ENCODE results near the gene DIP2C. TPM values are rescaled to one million over a fixed set of nuclear protein-coding genes. Genes with fewer than 3 reads are reported as not detected.
"Not testable (repeated sequence)": the region's sequence is repeated elsewhere in the genome, so short reads cannot be mapped to it uniquely, and the experiment has no call there.

DIP2C gene
- total RNA-seq, 3 donors from 2014 or later: 17.1 to 48.2 (median 20.3) TPM

DNA sequence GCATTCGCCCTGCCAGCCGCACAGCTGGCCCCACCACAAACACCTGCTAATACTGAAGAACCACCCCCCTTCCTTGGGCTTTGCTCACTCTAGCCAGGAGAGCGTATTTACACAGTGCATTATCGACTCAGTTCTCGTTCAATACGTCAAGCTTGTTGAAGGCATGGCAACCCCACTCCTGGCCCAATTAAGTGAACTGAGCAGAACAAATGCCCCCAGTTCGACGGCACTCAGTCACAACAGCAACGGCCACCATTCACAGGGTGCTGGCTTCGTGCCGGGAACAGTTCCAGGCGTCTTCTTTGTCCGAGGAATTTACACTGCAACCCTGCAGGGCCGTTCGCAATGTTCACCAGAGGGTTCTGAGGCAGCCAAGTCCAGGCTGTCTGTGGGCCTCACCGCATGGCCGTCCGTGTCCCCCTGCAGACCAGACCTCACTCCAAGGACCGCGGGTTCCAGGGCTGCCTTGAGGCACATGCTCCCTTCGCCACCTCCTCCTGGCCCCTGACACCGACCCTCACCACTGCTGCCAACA, 175.3 kb downstream of the DIP2C start:
- intact Hi-C loops (cut with DNase I; ENCODE audit: low total_unique reads): no loop called here
- H3K27me3 ChIP-seq: no peaks in the 10 kb centered on the region
- peak in 1 of 2 donors; percentile 54 for DNase-seq (ENCODE audit: low spot score in 2 of 2)
- H3K4me3 ChIP-seq: no peak overlapping the region
- no peaks in the 10 kb centered on the region for H3K9me3 ChIP-seq
- H3K36me3 ChIP-seq: no peaks in the 10 kb centered on the region
- H3K27ac ChIP-seq: no peak overlapping the region
- TF ChIP-seq, protein P1, sequence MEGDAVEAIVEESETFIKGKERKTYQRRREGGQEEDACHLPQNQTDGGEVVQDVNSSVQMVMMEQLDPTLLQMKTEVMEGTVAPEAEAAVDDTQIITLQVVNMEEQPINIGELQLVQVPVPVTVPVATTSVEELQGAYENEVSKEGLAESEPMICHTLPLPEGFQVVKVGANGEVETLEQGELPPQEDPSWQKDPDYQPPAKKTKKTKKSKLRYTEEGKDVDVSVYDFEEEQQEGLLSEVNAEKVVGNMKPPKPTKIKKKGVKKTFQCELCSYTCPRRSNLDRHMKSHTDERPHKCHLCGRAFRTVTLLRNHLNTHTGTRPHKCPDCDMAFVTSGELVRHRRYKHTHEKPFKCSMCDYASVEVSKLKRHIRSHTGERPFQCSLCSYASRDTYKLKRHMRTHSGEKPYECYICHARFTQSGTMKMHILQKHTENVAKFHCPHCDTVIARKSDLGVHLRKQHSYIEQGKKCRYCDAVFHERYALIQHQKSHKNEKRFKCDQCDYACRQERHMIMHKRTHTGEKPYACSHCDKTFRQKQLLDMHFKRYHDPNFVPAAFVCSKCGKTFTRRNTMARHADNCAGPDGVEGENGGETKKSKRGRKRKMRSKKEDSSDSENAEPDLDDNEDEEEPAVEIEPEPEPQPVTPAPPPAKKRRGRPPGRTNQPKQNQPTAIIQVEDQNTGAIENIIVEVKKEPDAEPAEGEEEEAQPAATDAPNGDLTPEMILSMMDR (IDR thresholded peaks at IDR 0.05): no peak
- TF ChIP-seq POLR2A (IDR thresholded peaks at IDR 0.05) (no peak), POLR2AphosphoS5 (IDR thresholded peaks at IDR 0.05) (no peak)
- H3K4me1 ChIP-seq: peaks cover 0 to 5% of the 10 kb centered on the region in 2 donors

DNA sequence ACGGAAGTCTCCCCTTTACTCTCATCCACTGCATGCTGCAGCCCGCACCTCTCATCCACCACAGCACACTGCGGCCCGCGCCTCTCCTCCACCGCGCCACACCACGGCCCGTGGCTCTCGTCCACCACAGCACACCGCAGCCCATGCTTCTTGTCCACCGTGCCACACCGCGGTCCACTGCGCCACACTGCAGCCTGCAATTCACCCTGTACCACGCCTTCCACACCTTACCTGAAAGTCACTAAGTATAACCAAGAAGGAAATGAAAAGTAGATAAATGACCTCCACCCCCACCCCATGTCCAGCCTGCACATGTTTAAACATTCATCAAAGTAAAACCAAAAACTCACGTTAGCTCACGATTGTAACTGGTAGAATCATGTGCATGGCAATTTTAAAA, 176.1 kb downstream of the DIP2C start:
- Histone ChIP-seq H3K27me3 (no peaks in the 10 kb centered on the region), H3K4me3 (no peak overlapping the region), H3K36me3 (no peaks in the 10 kb centered on the region), H3K9me3 (no peaks in the 10 kb centered on the region), H3K27ac (no peak overlapping the region), H3K4me1 (peaks cover 0 to 5% of the 10 kb centered on the region in 2 donors)
- intact Hi-C loops (cut with DNase I; ENCODE audit: low total_unique reads): no loop called here
- DNase-seq (ENCODE audit: low spot score in 2 of 2): no peak
- TF ChIP-seq, protein P1 (IDR thresholded peaks at IDR 0.05): no peak
- no peak for TF ChIP-seq POLR2AphosphoS5 (IDR thresholded peaks at IDR 0.05)
- TF ChIP-seq POLR2A (IDR thresholded peaks at IDR 0.05): no peak

DNA sequence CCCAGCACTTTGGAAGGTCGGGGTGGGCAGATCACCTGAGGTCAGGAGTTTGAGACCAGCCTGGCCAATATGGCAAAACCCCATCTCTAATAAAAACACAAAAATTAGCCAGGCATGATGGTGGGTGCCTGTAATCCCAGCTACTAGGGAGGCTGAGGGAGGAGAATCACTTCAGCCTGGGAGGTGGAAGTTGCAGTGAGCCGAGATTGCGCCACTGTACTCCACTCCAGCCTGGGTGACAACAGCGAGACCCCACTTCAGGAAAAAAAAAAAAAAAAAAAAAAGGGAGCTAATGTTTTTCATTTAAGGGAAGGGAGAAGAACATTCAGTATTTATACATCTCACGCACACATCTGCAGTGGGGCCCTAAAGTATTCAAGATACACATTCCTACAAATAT, 176.8 kb downstream of the DIP2C start:
- H3K27me3 ChIP-seq; H3K9me3 ChIP-seq; H3K4me1 ChIP-seq; H3K27ac ChIP-seq; H3K4me3 ChIP-seq; H3K36me3 ChIP-seq; intact Hi-C loops (cut with DNase I; ENCODE audit: low total_unique reads); DNase-seq (ENCODE audit: low spot score in 2 of 2): not testable (repeated sequence)

DNA sequence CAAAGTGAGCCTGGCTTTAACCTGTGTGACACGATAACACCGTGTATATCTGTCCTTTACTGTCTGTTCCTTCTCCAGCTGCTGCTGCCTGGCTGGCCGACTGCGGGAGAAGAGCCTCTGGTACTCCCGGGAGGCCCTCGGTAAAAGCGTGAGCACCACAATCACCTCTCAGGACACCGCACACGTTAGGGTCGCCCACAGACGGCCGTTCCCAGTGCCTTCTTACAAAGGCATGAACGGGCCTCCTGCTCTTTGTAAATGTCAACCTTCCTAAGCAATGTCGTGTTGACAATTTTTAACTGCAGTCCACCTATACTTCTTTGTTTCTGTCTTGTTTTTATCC, 177.6 kb downstream of the DIP2C start:
- TF ChIP-seq POLR2AphosphoS5 (IDR thresholded peaks at IDR 0.05): no peak
- TF ChIP-seq, protein P1 (IDR thresholded peaks at IDR 0.05): no peak
- no peak for TF ChIP-seq POLR2A (IDR thresholded peaks at IDR 0.05)

DNA sequence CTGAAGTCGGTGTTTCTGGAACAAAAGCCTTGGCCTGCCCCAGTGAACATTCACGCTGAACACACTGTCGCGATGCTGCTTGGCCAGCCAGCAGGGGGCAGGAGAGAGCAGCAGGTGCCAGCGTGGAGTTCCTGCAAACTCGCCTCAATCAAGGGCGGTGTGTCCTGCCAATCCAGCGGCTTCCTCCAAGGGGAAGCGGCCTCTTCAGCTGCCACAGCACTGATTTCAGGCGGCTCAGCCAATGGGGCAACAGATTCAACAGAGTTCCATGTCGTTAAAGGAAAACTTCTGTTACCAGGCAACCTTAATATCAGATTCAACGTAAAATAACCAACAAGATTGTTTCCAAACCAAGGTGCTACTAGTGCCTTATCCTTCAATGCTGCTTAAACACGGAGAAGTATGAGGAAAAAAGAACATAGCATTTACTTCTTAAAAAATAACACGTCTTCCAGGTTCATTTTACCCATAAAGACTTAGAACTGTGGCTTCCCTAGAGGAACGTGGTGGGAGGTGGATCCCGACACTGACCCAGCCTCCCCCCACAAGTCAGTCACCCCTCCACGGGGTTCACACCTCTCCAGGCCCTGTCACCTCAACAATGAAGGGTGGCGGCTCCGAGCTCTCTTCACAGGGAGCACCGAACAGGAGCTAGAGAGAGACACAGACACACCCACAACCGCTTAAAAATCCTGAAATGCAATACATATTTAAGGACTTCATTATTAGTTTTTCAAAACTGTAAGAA, 178.2 kb downstream of the DIP2C start:
- peak overlapping the region in 1 of 2 donors; percentile 6 for H3K27ac ChIP-seq
- no peak overlapping the region for H3K4me3 ChIP-seq
- intact Hi-C loops (cut with DNase I; ENCODE audit: low total_unique reads): no loop called here
- no peaks in the 10 kb centered on the region for H3K36me3 ChIP-seq
- H3K9me3 ChIP-seq: no peaks in the 10 kb centered on the region
- DNase-seq (ENCODE audit: low spot score in 2 of 2): peak; percentile 81 to 94
- H3K27me3 ChIP-seq: no peaks in the 10 kb centered on the region
- TF ChIP-seq POLR2A (IDR thresholded peaks at IDR 0.05): no peak
- TF ChIP-seq, protein P1 (IDR thresholded peaks at IDR 0.05): peak; percentile 89 to 96 (median 94)
- peak; percentile 54 to 77 (median 54) for TF ChIP-seq POLR2AphosphoS5 (IDR thresholded peaks at IDR 0.05)
- peaks cover 0 to 5% of the 10 kb centered on the region in 2 donors for H3K4me1 ChIP-seq

More for the DNA sequence above, 177.6 kb downstream of the DIP2C start:
- peaks cover 0 to 5% of the 10 kb centered on the region in 2 donors for H3K4me1 ChIP-seq
- DNase-seq (ENCODE audit: low spot score in 2 of 2): peak in 1 of 2 donors; percentile 36
- H3K9me3 ChIP-seq: no peaks in the 10 kb centered on the region
- H3K27ac ChIP-seq: no peak overlapping the region
- H3K4me3 ChIP-seq: no peak overlapping the region
- intact Hi-C loops (cut with DNase I; ENCODE audit: low total_unique reads): no loop called here
- no peaks in the 10 kb centered on the region for H3K27me3 ChIP-seq
- no peaks in the 10 kb centered on the region for H3K36me3 ChIP-seq
